HG03095 (cell line): ENCODE measurements around the gene ZNF274.
"Not testable (repeated sequence)": the region's sequence is repeated elsewhere in the genome, so short reads cannot be mapped to it uniquely, and the experiment has no call there.

ENCODE experiments used
- ATAC-seq: cut with Tn5 transposase; IDR thresholded peaks from one replicate; pipeline ENCODE4 v1.9.1; 2021; ENCODE audit warnings: moderate library complexity; ENCODE audit not compliant: unreplicated experiment

ZNF274 gene

GRCh38 chr19:58212336-58213074, 29.6 kb downstream of the ZNF274 start:
- ATAC-seq, result no peak

- ATAC-seq, result no peak
Measured at GRCh38 chr19:58213075-58213369, 30.2 kb downstream of the ZNF274 start.

GRCh38 chr19:58217069-58217481, 34.2 kb downstream of the ZNF274 start:
- ATAC-seq, result no peak

- ATAC-seq, result no peak
Measured at GRCh38 chr19:58217607-58218391, 34.9 kb downstream of the ZNF274 start.

GRCh38 chr19:58218899-58219298, 36.0 kb downstream of the ZNF274 start:
- ATAC-seq, result no peak

GRCh38 chr19:58227964-58228584, 45.2 kb downstream of the ZNF274 start:
- peak; percentile 23 for ATAC-seq

- peak; percentile 90 for ATAC-seq
Measured at GRCh38 chr19:58228585-58229254, 45.9 kb downstream of the ZNF274 start, which contains the start of gene ZNF544. TSS of gene ZNF544 (plus strand) at chr19:58228914. CDS start at chr19:58244024, 15,110 bp downstream.

GRCh38 chr19:58229255-58229639, 46.4 kb downstream of the ZNF274 start:
- no peak for ATAC-seq

GRCh38 chr19:58237324-58237723, 54.5 kb downstream of the ZNF274 start:
- no peak for ATAC-seq

- ATAC-seq, result no peak
Measured at GRCh38 chr19:58243351-58243750, 60.5 kb downstream of the ZNF274 start.

GRCh38 chr19:58248886-58249285, 66.0 kb downstream of the ZNF274 start:
- ATAC-seq, result no peak

GRCh38 chr19:58252102-58252685, 69.3 kb downstream of the ZNF274 start:
- ATAC-seq, result no peak

GRCh38 chr19:58258259-58258658, 75.4 kb downstream of the ZNF274 start:
- not testable (repeated sequence) for ATAC-seq

- no peak for ATAC-seq
Measured at GRCh38 chr19:58261600-58261967, 78.7 kb downstream of the ZNF274 start.

- no peak for ATAC-seq
Measured at GRCh38 chr19:58261968-58262921, 79.4 kb downstream of the ZNF274 start.

GRCh38 chr19:58262922-58263296, 80.0 kb downstream of the ZNF274 start:
- ATAC-seq, result no peak
